ENCODE measurements around the gene EPHB1.

- TF ChIP-seq CTCF (IDR thresholded peaks at IDR 0.05): no peak
- no peak for TF ChIP-seq POLR2A (IDR thresholded peaks at IDR 0.05)
Measured at GRCh38 chr3:134929976-134930375, 134.9 kb downstream of the EPHB1 start.
